PFSK-1 (cell line): Measurements from ENCODE around the gene MRTFA.

Source experiments
- TAF1 ChIP-seq: IDR thresholded peaks from 2 replicates; pipeline ENCODE4 v1.6.1; 2012; ENCODE audit warnings: low read length, control low read depth, borderline replicate concordance; ENCODE audit not compliant: insufficient read depth
- TF ChIP-seq, protein P1 (sequence below), 2 experiments: IDR thresholded peaks; 2 replicates each; pipeline versions ENCODE4 v1.6.1 to v1.8.0; 2011 to 2012; ENCODE audit warnings: low read depth in 2 of 2, low read length in 2 of 2, control low read depth in 1 of 2, inconsistent platforms in 1 of 2, mild to moderate bottlenecking in 1 of 2, moderate library complexity in 1 of 2; ENCODE audit not compliant: insufficient read depth in 1 of 2

GRCh38 chr22:40366068-40366467, 270.5 kb downstream of the MRTFA start:
- no peak for TF ChIP-seq TAF1
- TF ChIP-seq, protein P1, sequence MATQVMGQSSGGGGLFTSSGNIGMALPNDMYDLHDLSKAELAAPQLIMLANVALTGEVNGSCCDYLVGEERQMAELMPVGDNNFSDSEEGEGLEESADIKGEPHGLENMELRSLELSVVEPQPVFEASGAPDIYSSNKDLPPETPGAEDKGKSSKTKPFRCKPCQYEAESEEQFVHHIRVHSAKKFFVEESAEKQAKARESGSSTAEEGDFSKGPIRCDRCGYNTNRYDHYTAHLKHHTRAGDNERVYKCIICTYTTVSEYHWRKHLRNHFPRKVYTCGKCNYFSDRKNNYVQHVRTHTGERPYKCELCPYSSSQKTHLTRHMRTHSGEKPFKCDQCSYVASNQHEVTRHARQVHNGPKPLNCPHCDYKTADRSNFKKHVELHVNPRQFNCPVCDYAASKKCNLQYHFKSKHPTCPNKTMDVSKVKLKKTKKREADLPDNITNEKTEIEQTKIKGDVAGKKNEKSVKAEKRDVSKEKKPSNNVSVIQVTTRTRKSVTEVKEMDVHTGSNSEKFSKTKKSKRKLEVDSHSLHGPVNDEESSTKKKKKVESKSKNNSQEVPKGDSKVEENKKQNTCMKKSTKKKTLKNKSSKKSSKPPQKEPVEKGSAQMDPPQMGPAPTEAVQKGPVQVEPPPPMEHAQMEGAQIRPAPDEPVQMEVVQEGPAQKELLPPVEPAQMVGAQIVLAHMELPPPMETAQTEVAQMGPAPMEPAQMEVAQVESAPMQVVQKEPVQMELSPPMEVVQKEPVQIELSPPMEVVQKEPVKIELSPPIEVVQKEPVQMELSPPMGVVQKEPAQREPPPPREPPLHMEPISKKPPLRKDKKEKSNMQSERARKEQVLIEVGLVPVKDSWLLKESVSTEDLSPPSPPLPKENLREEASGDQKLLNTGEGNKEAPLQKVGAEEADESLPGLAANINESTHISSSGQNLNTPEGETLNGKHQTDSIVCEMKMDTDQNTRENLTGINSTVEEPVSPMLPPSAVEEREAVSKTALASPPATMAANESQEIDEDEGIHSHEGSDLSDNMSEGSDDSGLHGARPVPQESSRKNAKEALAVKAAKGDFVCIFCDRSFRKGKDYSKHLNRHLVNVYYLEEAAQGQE (IDR thresholded peaks at IDR 0.05; ENCODE audit: insufficient read depth in 1 of 2, low read depth in 2 of 2, low read length in 2 of 2): no peak
